ENCODE measurements around the gene GARIN5B. TPM values are rescaled to one million over a fixed set of nuclear protein-coding genes. Genes with fewer than 3 reads are reported as not detected.

Gene GARIN5B
- polyA plus RNA-seq, 1 of the 3 experiments (the other 2 are of a cell fraction), result not detected

- Histone ChIP-seq H3K36me3 (replicated peaks in 1 of 2; ENCODE audit: control insufficient read depth in 1 of 2, insufficient read depth in 2 of 2, low read length in 1 of 2) (no peaks in the 10 kb centered on the region), H3K4me1 (ENCODE audit: control insufficient read depth in 1 of 2, insufficient read depth in 2 of 2, low read depth in 1 of 2, low read length in 1 of 2) (peaks cover 0 to 17% of the 10 kb centered on the region in 2 experiments; a peak in 1 of 4 replicates), H3K9me3 (no peaks in the 10 kb centered on the region), H4K20me1 (ENCODE audit: insufficient read depth) (no peaks in the 10 kb centered on the region), H3K4me3 (ENCODE audit: low read depth in 2 of 2, low read length in 1 of 2) (peak overlapping the region; percentile 49 to 59), H3K9me2 (no peaks in the 10 kb centered on the region), H3F3A (replicated peaks; ENCODE audit: insufficient read depth) (peaks cover 10% of the 10 kb centered on the region), H3K9ac (no peak overlapping the region), H3K27me3 (ENCODE audit: insufficient read depth) (peaks cover 38% of the 10 kb centered on the region), H3K27ac (ENCODE audit: low read depth in 2 of 2, low read length in 1 of 2) (no peak overlapping the region), H3K4me2 (peak overlapping the region; percentile 95), H2AFZ (ENCODE audit: low read depth) (no peak overlapping the region; the same call in 1 of the 2 replicates), H3K79me2 (ENCODE audit: insufficient read depth) (no peaks in the 10 kb centered on the region)
- ChIA-PET POLR2A (interaction anchor here (1.6 to 1.7 kb wide), 2 partner anchors 15 to 30 kb away, joined by 5 to 7 read pairs; partner anchors contain the start of genes KMT5C and TMEM238), CTCF (interaction anchor here (1.0 to 2.5 kb wide), 3 partner anchors 10 to 52 kb away, joined by 3 to 9 read pairs (median 8); no protein-coding TSS in a partner anchor)
- DNase-seq, result peak; percentile 97
- no peak for TF ChIP-seq NFIC (IDR thresholded peaks at IDR 0.05; ENCODE audit: borderline replicate concordance)
- TF ChIP-seq MXI1 (IDR thresholded peaks at IDR 0.05; ENCODE audit: low read depth, low read length), result 0 out of 2 replicates have a peak, but pooled peaks have one; percentile 24
- TF ChIP-seq EP300 (IDR thresholded peaks at IDR 0.05; ENCODE audit: borderline replicate concordance in 1 of 2, low read depth in 1 of 2, low read length in 1 of 2), result no peak
- TF ChIP-seq MAX (IDR thresholded peaks at IDR 0.05; ENCODE audit: low read depth), result peak; percentile 19; the same call in 1 of the 2 replicates
- 2% methylated on average over 49 of the region's 72 CpGs for WGBS (ENCODE audit: low lambda C conversion rate)
Observed at GRCh38 chr19:55353803-55354697, 9.0 kb downstream of the GARIN5B start.

DNA sequence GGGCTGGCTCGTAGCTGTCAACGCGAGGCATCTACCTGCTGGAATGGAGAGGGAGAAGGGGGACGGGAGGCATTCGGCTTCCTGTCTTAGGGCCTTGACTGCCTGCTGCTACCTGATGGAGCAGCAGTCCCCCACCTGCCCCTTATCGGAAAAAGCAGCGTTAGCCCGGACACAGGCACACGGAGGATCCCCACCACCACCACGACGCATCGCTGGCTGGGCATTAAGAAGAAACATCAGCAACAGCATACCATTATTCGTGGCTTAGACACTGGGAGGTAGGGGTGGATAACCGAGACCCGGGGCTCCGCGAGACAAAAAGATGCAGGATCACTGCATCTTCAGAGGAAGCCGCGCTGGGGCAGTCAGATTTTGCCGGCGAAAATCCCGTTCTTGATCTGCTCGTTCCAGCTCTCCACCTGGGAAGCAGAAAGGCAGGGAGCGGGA, 9.7 kb downstream of the GARIN5B start:
- no peak for DNase-seq
- no peak overlapping the region for H3K9ac ChIP-seq
- H3K27ac ChIP-seq (ENCODE audit: low read depth in 2 of 2, low read length in 1 of 2), result no peak overlapping the region
- TF ChIP-seq MAX (IDR thresholded peaks at IDR 0.05; ENCODE audit: low read depth) (no peak), JUND (IDR thresholded peaks at IDR 0.05) (no peak), NFIC (IDR thresholded peaks at IDR 0.05; ENCODE audit: borderline replicate concordance) (no peak), FOXM1 (IDR thresholded peaks at IDR 0.05; ENCODE audit: low read depth) (no peak), GATA2 (CRISPR knock-in tag; IDR thresholded peaks at IDR 0.05) (no peak), CHD2 (IDR thresholded peaks at IDR 0.05; ENCODE audit: low read length, partially characterized antibody) (no peak), EZH2phosphoT487 (IDR thresholded peaks at IDR 0.05; ENCODE audit: borderline replicate concordance, low read depth) (no peak), EP300 (IDR thresholded peaks at IDR 0.05; ENCODE audit: borderline replicate concordance in 1 of 2, low read depth in 1 of 2, low read length in 1 of 2) (no peak), GABPA (IDR thresholded peaks at IDR 0.05; ENCODE audit: low read depth) (no peak), RXRA (IDR thresholded peaks at IDR 0.05; ENCODE audit: borderline replicate concordance, low read depth) (no peak), NRF1 (IDR thresholded peaks at IDR 0.05; ENCODE audit: low read depth, low read length) (no peak), FOSL2 (IDR thresholded peaks at IDR 0.05; ENCODE audit: borderline replicate concordance, low read depth) (no peak), MEF2A (IDR thresholded peaks at IDR 0.05; ENCODE audit: borderline replicate concordance, low read depth) (no peak), MXI1 (IDR thresholded peaks at IDR 0.05; ENCODE audit: low read depth, low read length) (no peak), ZBTB33 (IDR thresholded peaks at IDR 0.05; ENCODE audit: borderline replicate concordance, low read depth) (no peak), FOXJ3 (CRISPR knock-in tag; IDR thresholded peaks at IDR 0.05) (no peak)
- TF ChIP-seq, protein P1, sequence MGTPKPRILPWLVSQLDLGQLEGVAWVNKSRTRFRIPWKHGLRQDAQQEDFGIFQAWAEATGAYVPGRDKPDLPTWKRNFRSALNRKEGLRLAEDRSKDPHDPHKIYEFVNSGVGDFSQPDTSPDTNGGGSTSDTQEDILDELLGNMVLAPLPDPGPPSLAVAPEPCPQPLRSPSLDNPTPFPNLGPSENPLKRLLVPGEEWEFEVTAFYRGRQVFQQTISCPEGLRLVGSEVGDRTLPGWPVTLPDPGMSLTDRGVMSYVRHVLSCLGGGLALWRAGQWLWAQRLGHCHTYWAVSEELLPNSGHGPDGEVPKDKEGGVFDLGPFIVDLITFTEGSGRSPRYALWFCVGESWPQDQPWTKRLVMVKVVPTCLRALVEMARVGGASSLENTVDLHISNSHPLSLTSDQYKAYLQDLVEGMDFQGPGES (IDR thresholded peaks at IDR 0.05; ENCODE audit: low read depth, low read length), result no peak
- TF ChIP-seq, protein P2, sequence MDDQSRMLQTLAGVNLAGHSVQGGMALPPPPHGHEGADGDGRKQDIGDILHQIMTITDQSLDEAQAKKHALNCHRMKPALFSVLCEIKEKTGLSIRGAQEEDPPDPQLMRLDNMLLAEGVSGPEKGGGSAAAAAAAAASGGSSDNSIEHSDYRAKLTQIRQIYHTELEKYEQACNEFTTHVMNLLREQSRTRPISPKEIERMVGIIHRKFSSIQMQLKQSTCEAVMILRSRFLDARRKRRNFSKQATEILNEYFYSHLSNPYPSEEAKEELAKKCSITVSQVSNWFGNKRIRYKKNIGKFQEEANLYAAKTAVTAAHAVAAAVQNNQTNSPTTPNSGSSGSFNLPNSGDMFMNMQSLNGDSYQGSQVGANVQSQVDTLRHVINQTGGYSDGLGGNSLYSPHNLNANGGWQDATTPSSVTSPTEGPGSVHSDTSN (IDR thresholded peaks at IDR 0.05), result no peak
- CTCF ChIA-PET, result interaction anchor here (1.0 to 2.5 kb wide), 3 partner anchors 9 to 52 kb away, joined by 3 to 9 read pairs (median 6); partner anchors contain the start of gene KMT5C
- H3K4me3 ChIP-seq (ENCODE audit: low read depth in 2 of 2, low read length in 1 of 2), result peak overlapping the region; percentile 49 to 59
- no peaks in the 10 kb centered on the region for H3K9me3 ChIP-seq
- WGBS (ENCODE audit: low lambda C conversion rate), result 11% methylated on average over 13 of the region's 24 CpGs
- H3K36me3 ChIP-seq (replicated peaks in 1 of 2; ENCODE audit: control insufficient read depth in 1 of 2, insufficient read depth in 2 of 2, low read length in 1 of 2), result no peaks in the 10 kb centered on the region
- no peaks in the 10 kb centered on the region for H3K9me2 ChIP-seq
- peak overlapping the region; percentile 95 for H3K4me2 ChIP-seq
- no peaks in the 10 kb centered on the region for H3K79me2 ChIP-seq (ENCODE audit: insufficient read depth)
- peaks cover 38% of the 10 kb centered on the region for H3K27me3 ChIP-seq (ENCODE audit: insufficient read depth)
- no peaks in the 10 kb centered on the region for H4K20me1 ChIP-seq (ENCODE audit: insufficient read depth)
- POLR2A ChIA-PET, result interaction anchor here (1.6 to 1.7 kb wide), 2 partner anchors 14 to 31 kb away, joined by 5 to 7 read pairs; partner anchors contain the start of genes KMT5C and TMEM238
- H3K4me1 ChIP-seq (ENCODE audit: control insufficient read depth in 1 of 2, insufficient read depth in 2 of 2, low read depth in 1 of 2, low read length in 1 of 2), result peaks cover 0 to 17% of the 10 kb centered on the region in 2 experiments; a peak in 1 of 4 replicates
- H3F3A ChIP-seq (replicated peaks; ENCODE audit: insufficient read depth), result peaks cover 12% of the 10 kb centered on the region
- H2AFZ ChIP-seq (ENCODE audit: low read depth), result no peak overlapping the region; the same call in 1 of the 2 replicates
